ENCODE results near the gene SLC26A11. TPM values are rescaled to one million over a fixed set of nuclear protein-coding genes. Genes with fewer than 3 reads are reported as not detected.
"Not testable (repeated sequence)": the region's sequence is repeated elsewhere in the genome, so short reads cannot be mapped to it uniquely, and the experiment has no call there.

The SLC26A11 gene
- total RNA-seq, 4 donors from 2014 or later = 2.6 to 3.3 (median 3.1) TPM

- intact Hi-C loops (cut with DNase I; ENCODE audit: low total_unique reads) (no loop called here), in situ Hi-C loops (cut with MboI; ENCODE audit: low sequenced_read_pairs in 4 of 4) (no loop called here)
- no peak for TF ChIP-seq CTCF (IDR thresholded peaks at IDR 0.05 in 4 of 5, conservative IDR thresholded peaks at IDR 0.05 in 1 of 5)
- no peak for TF ChIP-seq POLR2A (IDR thresholded peaks at IDR 0.05)
- Histone ChIP-seq H3K36me3 (no peaks in the 10 kb centered on the region), H3K27me3 (no peaks in the 10 kb centered on the region), H3K9me3 (no peaks in the 10 kb centered on the region), H3K27ac (no peak overlapping the region), H3K4me3 (no peak overlapping the region), H3K4me1 (no peaks in the 10 kb centered on the region)
- DNase-seq = peak in 1 of 2 donors; percentile 38
- ATAC-seq = peak; percentile 35 to 74
Measured at GRCh38 chr17:80198144-80198661, 22.0 kb upstream of the SLC26A11 start.

GRCh38 chr17:80199295-80199694 lies 20.9 kb upstream of the SLC26A11 start:
- H3K27me3 ChIP-seq; in situ Hi-C loops (cut with MboI; ENCODE audit: low sequenced_read_pairs in 4 of 4); H3K27ac ChIP-seq; H3K4me1 ChIP-seq; DNase-seq; H3K4me3 ChIP-seq; H3K9me3 ChIP-seq; intact Hi-C loops (cut with DNase I; ENCODE audit: low total_unique reads); H3K36me3 ChIP-seq; ATAC-seq: not testable (repeated sequence)

- in situ Hi-C loops (cut with MboI; ENCODE audit: low sequenced_read_pairs in 4 of 4) (no loop called here), intact Hi-C loops (cut with DNase I; ENCODE audit: low total_unique reads) (no loop called here)
- Histone ChIP-seq H3K36me3 (no peaks in the 10 kb centered on the region), H3K27ac (no peak overlapping the region), H3K4me3 (no peak overlapping the region), H3K27me3 (no peaks in the 10 kb centered on the region), H3K9me3 (no peaks in the 10 kb centered on the region), H3K4me1 (no peaks in the 10 kb centered on the region)
- ATAC-seq (no peak), DNase-seq (no peak)
- TF ChIP-seq POLR2A (IDR thresholded peaks at IDR 0.05) = no peak
- TF ChIP-seq CTCF (IDR thresholded peaks at IDR 0.05 in 4 of 5, conservative IDR thresholded peaks at IDR 0.05 in 1 of 5) = no peak
Measured at GRCh38 chr17:80201446-80201845, 18.8 kb upstream of the SLC26A11 start.

GRCh38 chr17:80202197-80202596 lies 18.0 kb upstream of the SLC26A11 start:
- in situ Hi-C loops (cut with MboI; ENCODE audit: low sequenced_read_pairs in 4 of 4) (no loop called here), intact Hi-C loops (cut with DNase I; ENCODE audit: low total_unique reads) (no loop called here)
- H3K4me3 ChIP-seq = no peak overlapping the region
- H3K4me1 ChIP-seq = no peaks in the 10 kb centered on the region
- TF ChIP-seq POLR2A (IDR thresholded peaks at IDR 0.05) (no peak), CTCF (IDR thresholded peaks at IDR 0.05 in 4 of 5, conservative IDR thresholded peaks at IDR 0.05 in 1 of 5) (no peak)
- H3K27ac ChIP-seq = no peak overlapping the region
- no peaks in the 10 kb centered on the region for H3K36me3 ChIP-seq
- no peaks in the 10 kb centered on the region for H3K27me3 ChIP-seq
- no peaks in the 10 kb centered on the region for H3K9me3 ChIP-seq
- DNase-seq (no peak), ATAC-seq (no peak)

GRCh38 chr17:80203471-80203963 lies 16.7 kb upstream of the SLC26A11 start:
- Histone ChIP-seq H3K4me1 (no peaks in the 10 kb centered on the region), H3K27me3 (no peaks in the 10 kb centered on the region), H3K9me3 (no peaks in the 10 kb centered on the region), H3K27ac (no peak overlapping the region), H3K36me3 (no peaks in the 10 kb centered on the region), H3K4me3 (no peak overlapping the region)
- ATAC-seq = no peak
- no peak for DNase-seq
- in situ Hi-C loops (cut with MboI; ENCODE audit: low sequenced_read_pairs in 4 of 4) (no loop called here), intact Hi-C loops (cut with DNase I; ENCODE audit: low total_unique reads) (no loop called here)
- no peak for TF ChIP-seq CTCF (IDR thresholded peaks at IDR 0.05 in 4 of 5, conservative IDR thresholded peaks at IDR 0.05 in 1 of 5)

Measured in gastrocnemius medialis (tissue), 4 donors.